GM19438 (cell line): ENCODE measurements around the gene SMAD3.
"Not testable (repeated sequence)": the region's sequence is repeated elsewhere in the genome, so short reads cannot be mapped to it uniquely, and the experiment has no call there.

Source experiments
- ATAC-seq: cut with Tn5 transposase; IDR thresholded peaks from one replicate; pipeline ENCODE4 v1.9.1; 2021; ENCODE audit warnings: low read depth; ENCODE audit not compliant: unreplicated experiment

SMAD3 gene

GRCh38 chr15:67065531-67066005 lies at the start of gene SMAD3:
SMAD3 (plus strand) TSS chr15:67065602; CDS start chr15:67066155, 553 bp downstream.
- peak; percentile 57 for ATAC-seq

- no peak for ATAC-seq
Observed at GRCh38 chr15:67017311-67017710, 48.1 kb upstream of the SMAD3 start.

GRCh38 chr15:67018026-67018425 lies 47.4 kb upstream of the SMAD3 start:
- no peak for ATAC-seq

- no peak for ATAC-seq
Observed at GRCh38 chr15:67018441-67018840, 47.0 kb upstream of the SMAD3 start.

- ATAC-seq = no peak
Observed at GRCh38 chr15:67019069-67019468, 46.3 kb upstream of the SMAD3 start.

GRCh38 chr15:67019884-67020520 lies 45.4 kb upstream of the SMAD3 start:
- no peak for ATAC-seq

- not testable (repeated sequence) for ATAC-seq
Observed at GRCh38 chr15:67020668-67021067, 44.7 kb upstream of the SMAD3 start.

GRCh38 chr15:67021455-67021854 lies 43.9 kb upstream of the SMAD3 start:
- ATAC-seq = no peak

GRCh38 chr15:67022587-67023105 lies 42.8 kb upstream of the SMAD3 start:
- no peak for ATAC-seq

GRCh38 chr15:67023517-67024313 lies 41.7 kb upstream of the SMAD3 start:
- no peak for ATAC-seq

- no peak for ATAC-seq
Observed at GRCh38 chr15:67024314-67024997, 40.9 kb upstream of the SMAD3 start.

GRCh38 chr15:67024998-67025368 lies 40.4 kb upstream of the SMAD3 start:
- no peak for ATAC-seq

GRCh38 chr15:67025719-67026609 lies 39.4 kb upstream of the SMAD3 start:
- no peak for ATAC-seq

GRCh38 chr15:67026610-67026967 lies 38.8 kb upstream of the SMAD3 start:
- no peak for ATAC-seq

GRCh38 chr15:67028440-67028839 lies 37.0 kb upstream of the SMAD3 start:
- ATAC-seq = not testable (repeated sequence)

GRCh38 chr15:67030036-67030762 lies 35.2 kb upstream of the SMAD3 start:
- ATAC-seq = no peak

- no peak for ATAC-seq
Observed at GRCh38 chr15:67031331-67031730, 34.1 kb upstream of the SMAD3 start.

- ATAC-seq = no peak
Observed at GRCh38 chr15:67032608-67033007, 32.8 kb upstream of the SMAD3 start.

GRCh38 chr15:67033012-67033411 lies 32.4 kb upstream of the SMAD3 start:
- ATAC-seq = no peak
